Stimulated activated CD4-positive, alpha-beta T cell treated with anti-CD3 and anti-CD28 coated beads, Interleukin-1b, Interleukin-23, amount 100 ng/mL, for 4 hours (primary cell): ENCODE results near the gene GTF2H1.

Source experiments
- DNase-seq, 2 donors: peaks; one replicate each; pipeline ENCODE4 v3.0.0-alpha.2; 2020; ENCODE audit warnings: low read depth in 2 of 2

The GTF2H1 gene

GRCh38 chr11:18321969-18322711, at the start of gene GTF2H1, which contains the start of gene HPS5:
Gene GTF2H1 (plus strand): TSS chr11:18322567. CDS start chr11:18333075, 10,508 bp downstream.
Gene HPS5 (minus strand): TSS chr11:18322140. CDS start chr11:18317858, 4,282 bp downstream.
- DNase-seq: peak; percentile 84 to 90

- DNase-seq: no peak
Measured at GRCh38 chr11:18277565-18278271, 44.6 kb upstream of the GTF2H1 start.

GRCh38 chr11:18280438-18281045, 41.8 kb upstream of the GTF2H1 start:
- no peak for DNase-seq

- no peak for DNase-seq
Measured at GRCh38 chr11:18282626-18283025, 39.7 kb upstream of the GTF2H1 start.

- no peak for DNase-seq
Measured at GRCh38 chr11:18285841-18286240, 36.5 kb upstream of the GTF2H1 start.

- no peak for DNase-seq
Measured at GRCh38 chr11:18288911-18289310, 33.5 kb upstream of the GTF2H1 start.

GRCh38 chr11:18294862-18295261, 27.5 kb upstream of the GTF2H1 start:
- DNase-seq: no peak

- DNase-seq: no peak
Measured at GRCh38 chr11:18295316-18295715, 27.1 kb upstream of the GTF2H1 start.

- DNase-seq: no peak
Measured at GRCh38 chr11:18299721-18300120, 22.6 kb upstream of the GTF2H1 start.

GRCh38 chr11:18304745-18305144, 17.6 kb upstream of the GTF2H1 start:
- no peak for DNase-seq

GRCh38 chr11:18307461-18308139, 14.8 kb upstream of the GTF2H1 start:
- DNase-seq: no peak

GRCh38 chr11:18308242-18308641, 14.1 kb upstream of the GTF2H1 start:
- DNase-seq: no peak

GRCh38 chr11:18309691-18310090, 12.7 kb upstream of the GTF2H1 start:
- no peak for DNase-seq

- no peak for DNase-seq
Measured at GRCh38 chr11:18310800-18311340, 11.5 kb upstream of the GTF2H1 start.

GRCh38 chr11:18312012-18312411, 10.4 kb upstream of the GTF2H1 start:
- no peak for DNase-seq

- no peak for DNase-seq
Measured at GRCh38 chr11:18312663-18313420, 9.5 kb upstream of the GTF2H1 start.

- no peak for DNase-seq
Measured at GRCh38 chr11:18313965-18314763, 8.2 kb upstream of the GTF2H1 start.

- no peak for DNase-seq
Measured at GRCh38 chr11:18314784-18315523, 7.4 kb upstream of the GTF2H1 start.

GRCh38 chr11:18315893-18316292, 6.5 kb upstream of the GTF2H1 start:
- DNase-seq: no peak

- no peak for DNase-seq
Measured at GRCh38 chr11:18317551-18317950, 4.8 kb upstream of the GTF2H1 start.
